M059J (cell line): ENCODE measurements around the gene MEIS1. TPM values are rescaled to one million over a fixed set of nuclear protein-coding genes. Genes with fewer than 3 reads are reported as not detected.

Experiments used
- DNase-seq: peaks from one replicate; pipeline ENCODE4 v3.0.0-alpha.2; 2012; ENCODE audit warnings: low read depth
- total RNA-seq: library from RNA; depleted of rRNA; stranded (reverse); fragments of >200 nt; shearing (Covaris generic); gene quantifications from 2 replicates; pipeline ENCODE4 v1.2.3, GENCODE V29; 2014

MEIS1 gene
- total RNA-seq, 1 experiment from 2014 or later, result 3.4 TPM

DNA sequence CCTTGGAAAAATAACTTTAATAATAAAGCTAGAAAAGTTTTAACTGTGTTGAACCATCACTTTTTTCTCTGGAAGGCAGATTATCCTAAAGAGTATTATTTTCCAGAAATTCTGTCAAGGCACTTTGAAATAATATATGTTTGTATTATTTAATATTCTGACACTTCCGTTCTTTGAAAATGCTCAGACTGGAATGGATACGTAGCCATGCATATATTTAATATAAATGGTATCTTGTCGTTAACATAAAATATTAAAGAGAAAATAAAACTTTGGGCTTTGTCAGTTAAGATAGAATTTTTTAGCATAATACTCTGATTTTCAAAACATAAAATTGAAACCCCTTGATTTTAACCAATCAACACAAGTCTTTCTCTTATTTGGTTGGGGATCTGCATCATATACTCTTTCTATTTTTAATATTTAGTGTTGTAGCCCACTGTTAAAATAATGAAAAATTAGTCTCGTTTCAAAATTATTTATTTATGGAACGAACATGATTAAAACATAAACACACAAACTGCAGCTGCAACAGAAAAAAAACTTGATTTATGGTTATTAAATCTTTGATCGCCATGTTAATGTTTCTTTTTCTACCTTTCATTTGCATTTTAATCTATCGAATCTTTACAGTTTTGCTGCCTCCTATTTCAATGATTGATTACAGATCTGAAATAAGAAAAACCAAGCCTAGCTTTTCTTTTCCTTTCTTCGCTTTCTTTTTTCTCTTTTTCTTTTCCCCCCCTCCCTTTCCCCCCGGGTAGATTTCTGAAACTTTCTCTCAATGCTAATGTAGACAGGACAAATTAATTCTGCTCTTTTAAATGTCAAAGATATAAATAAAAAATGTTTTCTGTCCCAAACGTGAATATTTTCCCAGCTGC is 145.5 kb downstream of the MEIS1 start:
- DNase-seq, result no peak

GRCh38 chr2:66581339-66582103 is 146.6 kb downstream of the MEIS1 start:
- DNase-seq, result peak; percentile 27

- no peak for DNase-seq
These were observed 147.4 kb downstream of the MEIS1 start for GRCh38 chr2:66582104-66582986.

GRCh38 chr2:66582987-66583880 is 148.3 kb downstream of the MEIS1 start:
- no peak for DNase-seq

DNA sequence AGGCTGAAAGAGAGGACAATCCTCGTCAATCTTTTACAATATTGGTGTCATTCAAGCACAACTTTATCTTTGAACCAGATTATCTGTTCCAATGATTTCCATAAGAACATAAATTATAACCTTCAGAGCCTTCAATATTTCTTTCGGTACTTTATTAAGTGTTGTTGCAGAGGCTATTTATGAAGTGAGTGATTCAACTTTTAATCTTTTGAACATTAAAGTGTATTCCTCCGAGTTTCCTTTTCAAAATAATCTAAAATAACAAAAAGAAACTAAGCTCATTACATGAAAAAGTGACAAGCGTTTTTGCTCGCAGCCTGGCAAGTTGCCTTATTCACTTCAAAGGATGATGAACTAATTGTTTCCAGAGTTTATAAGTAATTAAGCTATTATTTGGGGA is 149.0 kb downstream of the MEIS1 start:
- DNase-seq, result no peak

DNA sequence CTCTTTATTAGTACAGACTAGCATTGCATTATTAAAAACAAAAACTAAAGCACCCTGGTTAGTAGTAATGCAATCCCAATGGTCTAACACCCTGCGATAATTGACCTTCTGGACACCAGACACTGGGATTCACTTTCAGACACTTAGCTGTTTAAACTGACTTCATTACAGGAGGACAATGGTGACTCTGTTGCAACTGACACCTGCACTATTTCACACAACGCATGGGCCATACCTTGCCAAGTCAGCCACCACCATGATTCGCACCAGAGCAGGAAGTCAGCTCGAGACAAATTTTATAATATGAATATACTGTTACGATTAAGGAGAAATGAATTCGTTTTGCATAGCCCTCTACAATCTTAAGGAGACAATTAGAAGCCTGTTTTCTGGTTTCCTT is 150.7 kb downstream of the MEIS1 start:
- no peak for DNase-seq

DNA sequence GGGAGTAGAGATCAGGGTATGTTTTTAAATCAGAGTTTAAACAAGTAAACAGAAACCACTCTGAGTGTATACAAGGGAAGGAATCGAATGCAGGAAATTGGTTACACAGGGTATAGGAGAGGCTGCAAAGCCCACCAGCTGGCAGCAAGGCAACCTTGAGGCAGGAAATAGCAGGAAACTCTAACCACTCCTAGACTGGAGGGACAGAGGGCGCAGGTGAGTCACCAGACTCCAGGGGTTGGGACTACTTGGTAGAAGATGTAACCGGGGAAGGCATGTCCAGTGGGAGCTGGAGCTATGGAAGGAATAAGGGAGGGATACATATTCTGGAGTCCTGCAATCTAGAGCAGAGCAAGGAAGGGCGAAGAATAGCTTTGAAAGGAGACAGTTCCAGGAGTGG is 152.3 kb downstream of the MEIS1 start:
- DNase-seq, result peak; percentile 53

DNA sequence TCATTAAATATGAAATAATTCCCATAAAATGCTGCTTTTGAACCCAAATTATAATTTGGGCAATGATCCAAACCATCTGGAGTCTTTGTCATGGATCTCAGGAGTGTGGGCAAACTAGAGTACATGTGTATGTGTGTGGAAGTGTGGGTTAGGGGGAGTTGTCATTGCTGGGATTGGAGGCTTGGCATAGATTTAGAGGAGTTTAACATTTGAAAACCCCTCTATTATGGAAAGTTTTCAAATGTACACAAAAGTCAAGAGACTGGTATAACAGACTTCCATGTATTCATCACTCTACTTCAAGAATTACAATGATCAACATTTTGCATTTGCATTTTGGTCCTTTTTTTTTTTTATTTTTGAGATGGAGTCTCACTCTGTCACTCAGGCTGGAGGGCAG is 159.1 kb downstream of the MEIS1 start:
- DNase-seq, result no peak

DNA sequence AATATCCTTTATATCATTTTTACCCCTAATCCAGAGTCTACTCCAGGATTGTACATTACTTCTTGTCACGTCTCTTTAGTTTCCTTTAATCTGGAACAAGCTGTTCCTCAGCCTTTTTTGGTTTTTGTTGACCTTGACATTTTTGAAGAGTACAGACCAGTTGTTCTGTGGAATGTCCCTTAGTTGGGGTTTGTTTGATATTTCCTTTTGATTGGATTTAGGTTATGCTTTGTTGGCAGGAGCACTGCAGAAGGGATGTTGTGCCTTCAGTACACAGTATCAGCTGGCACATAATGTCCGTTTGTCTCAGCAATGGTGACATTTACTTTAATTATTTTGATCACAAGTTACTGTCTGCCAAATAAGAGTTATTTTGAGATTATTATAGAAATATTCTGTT is 160.6 kb downstream of the MEIS1 start:
- DNase-seq, result no peak

DNA sequence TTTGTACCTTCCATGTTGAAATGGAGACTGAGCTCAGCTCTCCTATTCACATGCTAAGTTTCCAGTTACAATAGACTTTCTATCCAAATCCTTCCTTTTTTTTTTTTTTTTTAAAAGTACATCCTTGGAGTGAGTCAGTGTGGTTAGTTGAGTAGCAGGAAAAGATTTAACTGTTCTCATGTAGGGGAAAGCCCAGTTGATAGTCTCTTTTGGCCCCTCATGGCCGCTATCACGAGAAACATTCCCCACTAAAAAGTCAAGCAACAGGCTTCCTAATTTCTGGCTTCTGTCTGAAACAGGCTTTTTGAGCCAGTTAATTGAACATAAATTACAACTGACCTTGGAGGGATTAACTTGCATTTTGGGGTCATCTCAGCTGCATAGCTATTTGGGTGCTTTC is 161.3 kb downstream of the MEIS1 start:
- peak; percentile 38 for DNase-seq

DNA sequence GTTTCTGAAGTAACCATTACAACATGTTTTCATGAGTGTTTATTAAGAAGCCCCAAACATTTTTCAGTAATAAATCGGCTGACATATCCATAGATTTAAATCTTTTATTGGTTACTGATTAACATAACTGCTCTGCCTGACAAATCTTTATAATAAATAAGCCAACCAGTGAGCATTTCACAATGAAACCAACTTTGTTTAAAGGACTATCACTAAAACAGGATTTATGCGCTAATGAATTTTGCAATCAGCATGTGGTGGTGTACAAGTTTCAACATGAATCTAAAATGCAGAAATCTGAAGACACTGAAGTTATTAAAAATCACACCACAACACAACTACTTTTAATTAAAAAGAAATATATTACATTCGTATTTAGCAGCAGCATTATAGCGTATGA is 166.7 kb downstream of the MEIS1 start:
- no peak for DNase-seq

DNA sequence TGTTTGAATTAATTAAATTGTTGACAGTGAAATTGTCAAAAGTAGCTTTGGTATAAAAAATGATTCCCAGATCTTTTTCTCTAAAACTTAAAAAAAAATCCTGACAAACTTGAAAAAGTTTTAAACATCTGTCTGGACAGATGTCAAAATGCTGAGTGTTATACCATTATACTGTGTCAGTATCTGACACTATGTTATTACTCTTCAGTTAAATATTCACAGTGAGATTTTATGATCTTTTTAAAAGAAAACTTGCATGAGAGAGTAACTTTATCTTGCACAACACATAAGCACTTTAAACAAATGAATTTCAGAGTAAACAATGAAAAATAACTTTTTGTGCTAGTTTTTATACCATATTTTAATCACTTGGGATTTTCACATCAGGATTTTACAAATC is 167.4 kb downstream of the MEIS1 start:
- DNase-seq, result no peak

DNA sequence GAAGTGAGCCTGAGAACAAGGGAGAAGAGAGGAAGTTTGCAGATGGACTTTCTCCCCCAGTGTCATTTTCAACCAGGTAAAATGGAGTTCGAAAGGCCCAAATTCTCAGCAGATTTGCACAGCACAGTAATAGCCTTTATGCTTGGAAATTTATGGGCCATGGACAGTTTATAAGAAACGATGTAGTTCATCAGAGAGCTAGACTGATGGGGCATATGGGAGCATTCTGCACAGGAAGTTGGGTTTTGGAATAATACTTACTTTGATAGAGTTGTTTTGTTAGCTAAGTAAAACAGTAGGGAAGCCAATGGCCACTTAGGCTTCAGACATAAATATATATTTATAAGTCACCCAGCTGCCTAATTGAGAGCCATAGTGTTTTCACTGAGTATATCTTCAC is 169.4 kb downstream of the MEIS1 start:
- DNase-seq, result no peak

- DNase-seq, result no peak
These were observed 170.1 kb downstream of the MEIS1 start for GRCh38 chr2:66604976-66605375.

DNA sequence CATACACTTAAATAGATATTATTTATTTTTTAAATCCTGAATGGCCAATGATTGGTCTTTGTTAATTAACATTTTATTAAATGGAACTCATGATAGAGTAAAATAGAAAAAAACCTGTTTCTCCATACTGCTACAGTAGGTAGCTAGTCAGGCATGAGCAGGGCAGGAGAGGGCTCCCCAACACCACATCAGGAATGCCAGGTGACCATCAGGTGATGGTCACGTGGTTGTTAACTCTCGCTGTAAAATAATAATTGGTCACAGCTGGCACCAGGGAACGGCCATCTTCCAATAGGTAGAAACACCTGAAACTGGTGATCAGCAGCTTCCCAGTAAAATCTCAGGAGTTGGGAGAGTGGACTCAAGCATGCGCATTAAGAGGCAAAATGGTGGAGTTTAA is 172.2 kb downstream of the MEIS1 start:
- DNase-seq, result no peak
